GM18951 (cell line): Measurements from ENCODE around the gene SNX3.
A peak's percentile ranks its signal among the peaks of the same experiment; 100 is the strongest.

Experiments
- POLR2A ChIP-seq: IDR thresholded peaks from 4 replicates; pipeline ENCODE4 v1.6.1; 2011; ENCODE audit warnings: mild to moderate bottlenecking; ENCODE audit not compliant: insufficient read length, insufficient read depth; ENCODE audit errors: extremely low read depth
- in situ Hi-C: fragments of 300-500 bp; cut with MboI; formaldehyde crosslinking; loops from one replicate; pipeline ENCODE4 v1.12.0; 2022; ENCODE audit warnings: low sequenced_read_pairs, mixed read lengths, inconsistent platforms; ENCODE audit not compliant: unreplicated experiment

Gene SNX3

DNA sequence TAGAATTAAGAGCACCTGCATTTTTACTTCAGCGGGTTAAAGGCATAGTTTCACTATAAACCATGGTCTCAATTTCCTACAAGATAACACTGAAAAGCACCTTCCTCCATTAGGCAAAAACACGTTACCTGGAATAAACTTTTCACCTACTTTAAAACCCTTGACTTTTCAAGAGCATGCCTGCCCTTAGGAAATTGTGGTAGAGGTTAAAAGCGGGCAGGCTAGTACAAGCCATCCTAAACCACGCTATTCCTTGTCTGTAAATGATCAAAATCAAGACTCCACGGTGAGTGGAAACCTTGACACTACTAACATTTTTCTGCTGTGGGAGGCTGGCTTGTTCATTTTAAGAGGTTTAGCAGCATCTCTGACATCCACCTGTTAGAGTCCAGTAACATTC lies 51.1 kb downstream of the SNX3 start:
- TF ChIP-seq POLR2A, result no peak

DNA sequence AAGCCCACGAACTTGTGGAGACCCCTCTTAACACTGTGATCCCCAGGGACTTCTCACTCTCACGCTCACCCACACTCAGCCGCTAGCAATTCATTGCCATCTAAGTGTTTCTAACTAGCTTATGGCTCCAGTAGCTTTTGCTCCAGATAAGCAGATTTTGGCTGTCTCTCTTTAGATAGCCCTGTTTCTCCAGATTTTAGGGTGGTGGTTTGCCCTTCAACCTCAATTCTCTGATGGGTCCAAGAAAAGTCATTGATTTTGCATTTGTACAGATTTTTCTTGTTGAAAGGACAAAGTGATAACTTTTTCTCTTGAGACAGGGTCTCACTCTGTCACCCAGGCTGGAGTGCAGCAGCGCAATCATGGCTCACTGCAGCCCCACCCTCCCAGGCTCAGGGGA lies 53.8 kb downstream of the SNX3 start:
- TF ChIP-seq POLR2A, result no peak
- in situ Hi-C loops, result no loop called here

More for the DNA sequence above, 51.1 kb downstream of the SNX3 start:
- in situ Hi-C loops, result no loop called here

DNA sequence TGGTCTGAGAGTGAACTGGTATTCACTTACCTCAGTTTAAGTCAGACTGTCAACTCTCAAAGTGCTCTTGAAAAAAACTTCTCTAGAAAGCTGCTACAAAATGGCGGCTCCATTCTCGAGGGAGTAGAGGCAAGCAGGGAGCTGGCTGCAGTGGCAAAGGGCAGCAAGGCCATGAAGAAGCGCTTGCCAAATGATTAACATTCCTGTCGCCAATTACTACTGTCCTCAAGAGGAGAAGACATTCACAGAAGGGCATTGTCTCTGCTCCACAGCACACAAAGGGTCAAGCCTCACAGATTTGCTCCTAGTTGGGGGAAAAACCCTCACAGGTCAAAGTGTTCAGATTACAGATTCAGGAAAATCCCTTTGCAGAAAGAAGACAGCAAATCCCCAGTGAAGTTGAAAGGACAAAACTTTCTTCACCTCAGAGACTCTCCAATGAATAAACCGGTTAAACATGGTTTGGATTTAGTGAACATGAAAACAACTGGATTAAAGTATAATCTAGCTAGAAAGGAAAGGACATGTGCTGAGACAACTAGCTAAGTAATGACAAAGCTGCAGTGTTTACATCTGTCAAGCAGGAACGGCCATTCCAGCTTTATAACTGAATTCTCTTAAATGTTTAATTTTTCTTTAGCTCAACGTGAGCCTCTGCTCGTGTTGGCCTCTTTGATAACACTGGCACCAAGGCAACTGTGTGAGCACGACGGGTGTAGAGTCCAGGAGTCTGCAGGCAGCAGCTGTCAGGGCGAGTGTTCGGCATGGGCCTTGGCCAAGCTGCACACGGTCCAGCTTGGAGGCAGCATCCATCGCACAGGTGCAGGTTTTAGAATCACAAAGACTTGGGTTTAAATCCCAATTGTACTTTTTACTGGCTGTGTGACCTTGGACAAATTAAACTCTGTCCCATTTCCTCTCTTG lies 57.4 kb downstream of the SNX3 start:
- TF ChIP-seq POLR2A, result peak; percentile 11
- in situ Hi-C loops, result no loop called here

DNA sequence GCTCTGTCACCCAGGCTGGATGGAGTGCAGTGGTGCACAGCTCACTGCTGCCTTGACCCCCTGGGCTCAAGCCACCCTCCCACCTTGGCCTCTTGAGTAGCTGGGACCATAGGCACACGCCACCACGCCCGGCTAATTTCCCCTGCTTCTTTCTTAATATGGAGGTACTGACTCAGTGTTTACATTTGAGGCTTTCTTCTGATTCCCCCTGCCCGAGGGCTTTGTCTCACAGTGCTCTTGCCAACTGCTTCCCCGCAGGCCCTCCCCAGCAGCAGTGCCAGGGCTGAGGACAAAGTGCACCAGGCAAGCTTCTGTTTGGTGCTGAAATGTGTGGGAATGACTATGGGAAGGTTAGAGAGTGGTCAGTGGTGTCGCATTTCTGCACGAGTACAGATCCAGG lies 60.2 kb downstream of the SNX3 start:
- in situ Hi-C loops, result no loop called here
- no peak for TF ChIP-seq POLR2A

DNA sequence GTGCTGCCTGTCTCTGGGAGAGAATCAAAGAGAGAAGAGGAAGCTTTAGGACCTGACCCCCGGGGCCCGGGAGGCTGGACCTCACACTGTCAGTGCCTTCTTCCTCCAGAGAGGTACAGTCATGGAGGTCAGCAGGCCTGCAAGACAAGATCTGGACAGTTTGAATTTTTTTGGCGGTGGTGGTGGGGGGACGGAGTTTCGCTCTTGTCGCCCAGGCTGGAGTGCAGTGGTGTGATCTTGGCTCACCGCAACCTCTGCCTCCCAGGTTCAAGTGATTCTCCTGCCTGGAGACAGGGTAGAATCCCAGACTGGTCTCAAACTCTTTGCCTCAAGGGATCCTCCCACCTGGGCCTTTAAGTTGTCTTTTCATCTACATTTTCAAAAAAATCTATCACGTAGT lies 60.7 kb downstream of the SNX3 start:
- in situ Hi-C loops, result no loop called here

DNA sequence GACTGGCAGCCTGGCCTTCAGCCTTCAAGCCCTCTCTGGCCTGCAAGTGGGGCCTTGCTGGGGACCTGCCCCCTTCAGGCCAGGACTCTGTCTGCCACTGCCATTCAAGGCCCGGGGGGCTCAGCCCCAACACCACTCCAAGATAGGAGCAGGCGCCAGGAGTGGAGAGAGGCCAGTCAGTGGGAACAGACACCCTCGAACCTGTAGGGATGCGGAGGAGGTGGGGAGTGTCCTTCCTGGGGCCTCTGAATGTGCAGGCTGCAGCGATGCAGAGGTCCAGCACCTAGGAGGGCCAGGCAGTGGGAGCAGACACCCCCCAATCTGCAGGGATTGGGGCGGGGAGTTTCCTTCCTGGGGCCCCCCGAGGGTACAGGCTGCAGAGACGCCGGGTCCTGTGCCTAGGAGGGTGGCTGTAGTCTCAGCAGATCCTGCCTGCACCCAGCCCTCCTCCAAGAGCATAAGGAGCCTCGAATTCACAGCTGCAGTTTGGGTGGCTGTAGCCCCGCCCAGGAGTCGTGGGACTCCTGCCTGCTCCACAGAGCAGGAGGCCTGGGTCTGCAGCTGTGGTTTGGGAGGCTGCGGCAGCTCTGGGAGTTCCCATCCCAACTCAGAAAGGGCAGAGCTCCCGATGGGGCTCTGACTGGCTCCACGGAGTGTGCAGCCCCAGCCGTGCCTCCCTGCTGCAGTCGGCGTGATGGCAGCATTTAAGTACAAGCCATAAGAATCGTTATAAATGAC lies 61.9 kb downstream of the SNX3 start:
- no peak for TF ChIP-seq POLR2A
- in situ Hi-C loops, result no loop called here

More for the DNA sequence above, 60.7 kb downstream of the SNX3 start:
- no peak for TF ChIP-seq POLR2A

DNA sequence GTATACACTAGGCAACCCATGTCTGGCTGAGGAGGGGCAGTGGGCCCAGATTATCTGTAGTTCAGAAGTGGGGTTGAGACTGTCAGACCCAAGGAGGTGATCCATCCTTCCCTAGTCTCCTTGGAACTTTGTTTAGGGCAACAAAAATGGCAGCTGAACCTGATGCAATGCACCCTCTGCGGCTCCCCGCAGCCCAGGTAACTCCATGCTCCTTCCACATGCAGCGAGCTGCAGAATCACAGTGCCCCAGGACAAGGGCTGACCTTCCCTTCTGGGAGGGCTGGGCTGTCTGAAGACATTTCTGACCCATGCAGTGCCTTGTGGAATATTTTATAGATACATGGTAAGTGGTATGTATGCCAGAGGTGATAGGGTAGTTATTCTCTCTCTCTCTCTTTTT lies 65.6 kb downstream of the SNX3 start:
- in situ Hi-C loops, result no loop called here
- TF ChIP-seq POLR2A, result no peak

DNA sequence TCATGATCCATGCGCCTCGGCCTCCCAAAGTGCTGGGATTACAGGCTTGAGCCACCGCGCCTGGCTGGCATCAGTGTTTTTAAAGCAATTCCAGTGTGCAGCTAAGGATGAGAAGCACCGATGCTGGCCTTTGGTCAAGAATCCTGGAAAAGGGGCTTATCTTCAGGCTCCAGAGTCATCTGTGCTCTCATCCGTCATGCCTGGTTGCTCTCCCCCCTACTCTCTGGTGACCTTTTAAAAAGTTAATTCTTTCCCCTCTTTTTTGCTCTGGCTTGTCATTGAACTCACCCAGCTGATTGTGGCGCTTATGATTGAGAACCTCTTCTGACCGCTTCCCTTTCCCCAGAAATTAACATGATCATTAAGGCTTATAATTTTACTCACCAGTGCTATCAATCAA lies 66.3 kb downstream of the SNX3 start:
- in situ Hi-C loops, result no loop called here

DNA sequence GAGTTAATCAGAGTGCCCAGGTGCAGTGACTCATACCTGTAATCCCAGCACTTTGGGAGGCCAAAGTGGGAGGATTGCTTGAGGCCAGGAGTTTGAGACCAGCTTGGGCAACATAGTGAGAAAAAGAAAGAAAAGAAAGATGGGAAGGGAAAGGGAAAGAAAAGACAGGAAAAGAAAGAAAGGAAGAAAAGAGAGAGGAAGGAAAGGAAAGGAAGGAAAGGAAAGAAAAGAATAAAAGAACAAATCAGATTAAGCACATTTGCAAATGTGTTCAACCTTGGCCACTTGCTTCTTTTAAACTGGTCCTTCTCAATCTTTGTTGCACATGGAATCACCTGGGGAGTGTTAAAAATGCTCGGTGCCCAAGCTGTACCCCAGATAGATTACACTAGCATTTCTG lies 67.0 kb downstream of the SNX3 start:
- no peak for TF ChIP-seq POLR2A
- in situ Hi-C loops, result no loop called here

More for the DNA sequence above, 66.3 kb downstream of the SNX3 start:
- TF ChIP-seq POLR2A, result no peak

DNA sequence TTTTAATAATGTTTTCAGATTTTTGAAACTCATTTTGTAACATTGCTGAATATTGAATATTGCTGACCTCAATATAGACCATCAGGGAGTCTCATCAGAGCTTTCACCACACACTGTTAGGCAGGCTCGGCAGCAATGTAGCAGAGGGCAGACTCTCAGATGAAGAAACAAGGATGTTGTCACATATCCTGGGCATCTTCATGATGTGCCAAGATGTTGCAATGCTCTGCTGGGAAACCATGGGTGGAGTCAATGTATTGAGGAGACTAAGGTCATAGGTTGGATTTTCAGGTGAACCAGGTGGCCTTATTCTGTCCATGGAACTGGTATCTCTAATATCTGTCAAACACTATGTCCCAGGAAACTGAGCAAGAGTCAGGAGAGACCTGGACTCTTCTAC lies 67.7 kb downstream of the SNX3 start:
- in situ Hi-C loops, result no loop called here
- no peak for TF ChIP-seq POLR2A

DNA sequence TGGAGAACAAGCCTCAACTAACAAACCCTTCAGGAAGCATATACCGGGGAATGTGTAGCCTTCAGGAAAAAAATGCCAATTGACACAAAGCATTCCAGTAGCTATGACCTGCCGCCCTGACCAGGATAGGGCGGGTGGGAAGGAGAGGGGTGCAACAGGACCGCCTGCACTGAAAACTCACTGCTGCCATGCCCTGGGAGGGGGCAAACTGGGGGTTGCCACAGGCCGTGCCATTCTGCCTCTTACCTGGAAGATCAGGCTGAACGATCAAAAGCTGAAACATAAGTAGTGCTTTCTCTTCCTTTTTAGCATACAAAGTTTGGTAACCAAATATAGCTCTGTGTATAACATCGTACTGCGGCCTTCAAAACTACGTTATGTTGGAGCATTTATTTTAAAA lies 73.3 kb downstream of the SNX3 start:
- TF ChIP-seq POLR2A, result no peak
- in situ Hi-C loops, result no loop called here

DNA sequence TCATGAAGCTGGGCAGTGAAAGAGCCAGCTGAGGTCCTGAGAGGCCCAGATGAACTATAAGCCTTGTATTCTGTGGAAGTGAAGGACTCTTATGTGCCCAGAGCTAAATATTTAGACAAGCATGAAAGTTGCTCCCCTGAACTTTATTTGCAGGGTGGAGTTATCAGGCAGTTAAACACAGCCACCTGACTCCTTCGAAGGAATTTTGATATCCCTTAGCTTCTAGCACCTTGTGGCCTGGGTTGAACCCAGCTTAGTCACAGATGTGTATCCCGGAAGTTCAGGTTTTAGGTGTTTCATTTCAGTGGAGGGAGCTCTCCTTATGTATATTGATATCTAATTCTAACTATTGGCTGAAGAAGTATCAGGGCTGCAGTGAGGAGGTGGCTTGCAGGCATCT lies 74.6 kb downstream of the SNX3 start:
- in situ Hi-C loops, result no loop called here
- TF ChIP-seq POLR2A, result no peak

DNA sequence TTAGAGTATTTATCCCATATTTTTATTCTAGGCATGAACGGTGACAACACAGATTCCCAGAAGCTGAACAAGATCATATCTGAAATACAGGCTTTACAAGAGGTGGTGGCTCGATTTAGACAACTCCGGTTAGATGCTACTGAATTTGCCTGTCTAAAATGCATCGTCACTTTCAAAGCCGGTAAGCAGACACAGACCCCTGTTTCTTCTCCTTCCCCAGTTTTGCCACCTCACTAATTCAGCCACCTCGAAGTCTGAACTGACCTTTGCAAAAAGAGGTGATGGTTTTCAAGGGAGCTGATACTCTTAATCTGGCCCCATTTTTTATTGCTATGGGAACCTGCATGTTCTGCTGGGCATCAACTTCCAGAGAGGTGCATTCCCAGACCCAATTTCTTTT lies 80.1 kb downstream of the SNX3 start:
- in situ Hi-C loops, result no loop called here
- TF ChIP-seq POLR2A, result no peak

DNA sequence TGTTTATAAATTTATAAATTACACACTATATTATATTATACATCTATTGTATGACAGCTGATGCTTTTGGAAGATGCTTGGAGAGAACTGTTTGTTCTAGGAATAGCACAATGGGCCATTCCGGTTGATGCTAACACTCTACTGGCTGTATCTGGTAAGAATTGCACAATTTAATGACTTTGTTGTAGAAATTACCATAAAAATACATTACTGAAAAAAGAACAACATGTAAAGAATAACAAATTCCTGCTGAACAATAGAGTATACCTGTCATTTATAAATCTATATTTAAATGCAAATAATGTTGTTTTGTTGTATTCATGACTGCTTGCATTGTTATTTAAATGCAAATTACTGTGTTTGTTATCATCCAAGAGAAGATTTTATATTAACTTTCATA lies 80.6 kb downstream of the SNX3 start:
- in situ Hi-C loops, result no loop called here

More for the DNA sequence above, 80.6 kb downstream of the SNX3 start:
- no peak for TF ChIP-seq POLR2A
